ENCODE measurements around the gene LMBR1L.

Gene LMBR1L

GRCh38 chr12:49051777-49052438, 58.7 kb downstream of the LMBR1L start:
- DNase-seq, result no peak

GRCh38 chr12:49051373-49051764, 59.3 kb downstream of the LMBR1L start:
- DNase-seq, result no peak

- no peak for DNase-seq
Measured at GRCh38 chr12:49050507-49051372, 59.9 kb downstream of the LMBR1L start.

- no peak for DNase-seq
Measured at GRCh38 chr12:49049566-49050224, 61.0 kb downstream of the LMBR1L start.

- DNase-seq, result no peak
Measured at GRCh38 chr12:49048953-49049352, 61.7 kb downstream of the LMBR1L start.

All from GF-D8 (cell line).